Right atrium auricular region (tissue), 2 donors: ENCODE data around the gene DUSP28. TPM values are rescaled to one million over a fixed set of nuclear protein-coding genes. Genes with fewer than 3 reads are reported as not detected.

Experiments
- DNase-seq: peaks from one replicate; pipeline ENCODE4 v3.0.0-alpha.2; 2019; ENCODE audit warnings: low spot score
- H3K27ac ChIP-seq, 2 donors: fragments of 200-600 bp; sonication (generic); 1 replicate in 1 of 2; 2 replicates in 1 of 2; pipeline ENCODE4 v1.5.1; 2016 to 2019
- H3K27me3 ChIP-seq, 2 donors: fragments of 200-600 bp; sonication (generic); one replicate each; pipeline versions ENCODE4 v1.5.1 to v1.6.0; 2017 to 2019
- H3K36me3 ChIP-seq: fragments of 200-600 bp; sonication (generic); one replicate; pipeline ENCODE4 v1.5.1; 2016
- H3K4me1 ChIP-seq, 2 donors: fragments of 200-600 bp; sonication (generic); one replicate each; pipeline versions ENCODE4 v1.5.1 to v1.6.0; 2017 to 2019
- H3K4me3 ChIP-seq, 2 donors: fragments of 200-600 bp; sonication (generic); 1 replicate in 1 of 2; 2 replicates in 1 of 2; pipeline ENCODE4 v1.5.1; 2017 to 2019; ENCODE audit warnings: mild to moderate bottlenecking in 1 of 2, moderate library complexity in 1 of 2
- H3K9me3 ChIP-seq, 2 donors: fragments of 200-600 bp; sonication (generic); one replicate each; pipeline ENCODE4 v1.5.1; 2019
- CTCF ChIP-seq, 2 donors: fragments of 200-600 bp; sonication (generic); IDR thresholded peaks; one replicate each; pipeline ENCODE4 v1.5.1; 2019; ENCODE audit warnings: antibody characterized with exemption in 2 of 2
- total RNA-seq, 2 donors: library from RNA; depleted of rRNA; stranded (reverse); fragments of >200 nt; gene quantifications; one replicate each; pipeline ENCODE4 v1.1.0, GENCODE V29; 2016

DUSP28 gene
- total RNA-seq, 2 donors from 2014 or later: 12.0 to 17.5 TPM

- no peak for DNase-seq
- Histone ChIP-seq H3K36me3 (peaks cover 28% of the 10 kb centered on the region), H3K4me1 (peaks cover 0 to 38% of the 10 kb centered on the region in 2 donors)
These were observed 11.3 kb downstream of the DUSP28 start for GRCh38 chr2:240571314-240571973.

GRCh38 chr2:240572141-240573031, 12.2 kb downstream of the DUSP28 start:
- Histone ChIP-seq H3K36me3 (peaks cover 36% of the 10 kb centered on the region), H3K9me3 (no peaks in the 10 kb centered on the region), H3K4me1 (peaks cover 0 to 29% of the 10 kb centered on the region in 2 donors), H3K27me3 (no peaks in the 10 kb centered on the region), H3K27ac (no peak overlapping the region), H3K4me3 (no peak overlapping the region)
- DNase-seq: no peak
- TF ChIP-seq CTCF (IDR thresholded peaks at IDR 0.05): no peak

More at GRCh38 chr2:240571314-240571973, 11.3 kb downstream of the DUSP28 start:
- Histone ChIP-seq H3K27me3 (no peaks in the 10 kb centered on the region), H3K4me3 (no peak overlapping the region), H3K27ac (no peak overlapping the region), H3K9me3 (no peaks in the 10 kb centered on the region)
- no peak for TF ChIP-seq CTCF (IDR thresholded peaks at IDR 0.05)

- no peak for TF ChIP-seq CTCF (IDR thresholded peaks at IDR 0.05)
- Histone ChIP-seq H3K4me1 (peaks cover 0 to 23% of the 10 kb centered on the region in 2 donors), H3K27ac (no peak overlapping the region), H3K36me3 (peaks cover 43% of the 10 kb centered on the region), H3K9me3 (no peaks in the 10 kb centered on the region), H3K4me3 (no peak overlapping the region), H3K27me3 (no peaks in the 10 kb centered on the region)
- no peak for DNase-seq
These were observed 12.9 kb downstream of the DUSP28 start for GRCh38 chr2:240573071-240573515.

- TF ChIP-seq CTCF (IDR thresholded peaks at IDR 0.05): no peak
- H3K27me3 ChIP-seq: no peaks in the 10 kb centered on the region
- H3K36me3 ChIP-seq: peaks cover 44% of the 10 kb centered on the region
- H3K4me1 ChIP-seq: peaks cover 0 to 23% of the 10 kb centered on the region in 2 donors
- no peaks in the 10 kb centered on the region for H3K9me3 ChIP-seq
- no peak for DNase-seq
- H3K27ac ChIP-seq: no peak overlapping the region
- no peak overlapping the region for H3K4me3 ChIP-seq
These were observed 13.6 kb downstream of the DUSP28 start for GRCh38 chr2:240573516-240574385.

- no peak overlapping the region for H3K27ac ChIP-seq
- H3K4me1 ChIP-seq: peaks cover 0 to 24% of the 10 kb centered on the region in 2 donors
- no peaks in the 10 kb centered on the region for H3K27me3 ChIP-seq
- no peaks in the 10 kb centered on the region for H3K9me3 ChIP-seq
- TF ChIP-seq CTCF (IDR thresholded peaks at IDR 0.05): no peak
- peaks cover 44% of the 10 kb centered on the region for H3K36me3 ChIP-seq
- H3K4me3 ChIP-seq: no peak overlapping the region
- DNase-seq: no peak
These were observed 14.4 kb downstream of the DUSP28 start for GRCh38 chr2:240574386-240575100.
